Transverse colon (tissue), 4 donors: ENCODE results near the gene ABCG8.

Experiments
- POLR2A ChIP-seq: fragments of 450-650 bp; IDR thresholded peaks from one replicate; pipeline ENCODE4 v1.6.1; 2016; ENCODE audit warnings: antibody characterized with exemption, mild to moderate bottlenecking, moderate library complexity
- POLR2AphosphoS5 ChIP-seq, 3 donors: sonication (generic); formaldehyde crosslinking; IDR thresholded peaks; one replicate each; pipeline ENCODE4 v1.6.1; 2016; ENCODE audit warnings: antibody characterized with exemption in 3 of 3
- TF ChIP-seq, protein P1 (sequence below), 5 experiments: fragments of 200-600 bp in 3 of 5; fragments of 450-650 bp in 2 of 5; sonication (generic) in 3 of 5; IDR thresholded peaks; 1 replicate in 2 of 5; 2 replicates in 3 of 5; pipeline ENCODE4 v1.5.1; 2016 to 2017; ENCODE audit warnings: antibody characterized with exemption in 5 of 5, inconsistent platforms in 3 of 5, mild to moderate bottlenecking in 2 of 5, moderate library complexity in 1 of 5

DNA sequence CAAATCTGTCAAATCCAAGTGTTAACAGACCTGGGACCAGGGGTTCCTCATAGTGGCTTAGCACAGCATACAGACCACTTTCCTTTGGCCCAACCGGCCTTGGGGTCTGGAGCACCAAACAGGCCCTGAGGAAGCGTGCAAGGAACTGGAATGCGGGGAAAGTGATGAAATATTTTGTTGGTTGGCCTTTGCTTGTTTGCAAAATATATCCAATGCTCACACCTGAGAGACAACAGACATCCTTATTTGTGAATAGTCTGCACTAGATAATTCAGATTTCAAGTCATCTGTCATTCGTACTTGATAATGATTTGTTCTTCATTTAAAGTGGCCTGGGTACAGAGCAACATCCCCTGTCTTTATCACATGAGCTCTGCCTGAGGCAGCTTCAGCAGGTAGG is 43.5 kb downstream of the ABCG8 start:
- TF ChIP-seq, protein P1, sequence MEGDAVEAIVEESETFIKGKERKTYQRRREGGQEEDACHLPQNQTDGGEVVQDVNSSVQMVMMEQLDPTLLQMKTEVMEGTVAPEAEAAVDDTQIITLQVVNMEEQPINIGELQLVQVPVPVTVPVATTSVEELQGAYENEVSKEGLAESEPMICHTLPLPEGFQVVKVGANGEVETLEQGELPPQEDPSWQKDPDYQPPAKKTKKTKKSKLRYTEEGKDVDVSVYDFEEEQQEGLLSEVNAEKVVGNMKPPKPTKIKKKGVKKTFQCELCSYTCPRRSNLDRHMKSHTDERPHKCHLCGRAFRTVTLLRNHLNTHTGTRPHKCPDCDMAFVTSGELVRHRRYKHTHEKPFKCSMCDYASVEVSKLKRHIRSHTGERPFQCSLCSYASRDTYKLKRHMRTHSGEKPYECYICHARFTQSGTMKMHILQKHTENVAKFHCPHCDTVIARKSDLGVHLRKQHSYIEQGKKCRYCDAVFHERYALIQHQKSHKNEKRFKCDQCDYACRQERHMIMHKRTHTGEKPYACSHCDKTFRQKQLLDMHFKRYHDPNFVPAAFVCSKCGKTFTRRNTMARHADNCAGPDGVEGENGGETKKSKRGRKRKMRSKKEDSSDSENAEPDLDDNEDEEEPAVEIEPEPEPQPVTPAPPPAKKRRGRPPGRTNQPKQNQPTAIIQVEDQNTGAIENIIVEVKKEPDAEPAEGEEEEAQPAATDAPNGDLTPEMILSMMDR (IDR thresholded peaks at IDR 0.05), result no peak
- TF ChIP-seq POLR2A, result no peak
- no peak for TF ChIP-seq POLR2AphosphoS5 (IDR thresholded peaks at IDR 0.05)
